NCI-H748 (cell line): Measurements from ENCODE around the gene SCUBE2.
"Not testable (repeated sequence)": the region's sequence is repeated elsewhere in the genome, so short reads cannot be mapped to it uniquely, and the experiment has no call there.

Experiments
- DNase-seq: peaks from one replicate; lab custom pipeline; 2025; ENCODE audit not compliant: unreplicated experiment; lab: John Stamatoyannopoulos, UW

Gene SCUBE2

GRCh38 chr11:9109858-9110731 lies 18.7 kb upstream of the SCUBE2 start:
- DNase-seq = no peak

GRCh38 chr11:9104580-9104979 lies 13.2 kb upstream of the SCUBE2 start:
- DNase-seq = no peak

- DNase-seq = no peak
Measured at GRCh38 chr11:9103542-9104276, 12.3 kb upstream of the SCUBE2 start.

GRCh38 chr11:9099617-9100016 lies 8.2 kb upstream of the SCUBE2 start:
- DNase-seq = no peak

DNA sequence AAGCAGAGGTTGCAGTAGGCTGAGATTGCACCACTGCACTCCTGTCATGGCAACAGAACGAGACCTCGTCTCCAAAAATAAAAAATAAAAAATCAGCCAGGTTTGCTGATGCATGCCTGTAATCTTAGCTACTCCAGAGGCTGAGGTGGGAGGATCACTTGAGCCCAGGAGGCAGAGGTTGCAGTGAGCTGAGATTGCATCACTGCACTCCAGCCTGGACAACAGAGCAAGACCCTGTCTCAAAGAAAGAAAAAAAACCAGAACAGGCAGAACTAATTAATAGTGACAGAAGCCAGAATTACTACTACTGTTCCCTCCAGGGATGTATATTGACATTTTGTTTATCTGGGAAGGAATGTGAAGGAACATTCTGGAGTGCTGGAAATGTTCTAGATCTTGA lies 7.1 kb upstream of the SCUBE2 start:
- not testable (repeated sequence) for DNase-seq

DNA sequence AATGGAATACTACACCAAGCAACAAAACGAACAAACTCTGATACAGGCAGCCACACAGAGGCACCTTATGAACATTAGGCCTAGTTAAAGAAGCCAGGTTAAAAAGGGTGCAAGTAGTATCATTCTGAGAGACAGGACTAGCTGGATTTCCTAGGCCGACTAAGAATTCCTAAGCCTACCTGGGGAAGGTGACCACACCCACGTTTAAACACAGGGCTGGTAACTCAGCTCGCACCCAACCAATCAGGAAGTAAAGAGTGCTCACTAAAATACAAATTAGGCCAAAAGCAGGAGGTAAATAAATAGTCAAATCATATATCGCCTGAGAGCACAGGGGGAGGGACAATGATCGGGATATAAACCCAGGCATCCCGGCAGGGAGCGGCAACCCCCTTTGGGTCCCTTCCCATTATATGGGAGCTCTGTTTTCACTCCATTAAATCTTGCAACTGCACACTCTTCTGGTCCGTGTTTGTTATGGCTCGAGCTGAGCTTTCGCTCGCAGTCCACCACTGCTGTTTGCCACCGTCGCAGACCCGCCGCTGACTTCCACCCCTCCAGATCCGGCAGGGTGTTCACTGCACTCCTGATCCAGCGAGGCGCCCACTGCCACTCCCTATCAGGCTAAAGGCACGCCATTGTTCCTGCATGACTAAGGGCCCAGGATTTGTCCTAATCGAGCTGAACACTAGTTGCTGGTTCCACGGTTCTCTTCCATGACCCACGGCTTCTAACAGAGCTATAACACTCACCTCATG lies 6.0 kb upstream of the SCUBE2 start:
- not testable (repeated sequence) for DNase-seq

GRCh38 chr11:9096427-9096826 lies 5.0 kb upstream of the SCUBE2 start:
- DNase-seq = no peak

DNA sequence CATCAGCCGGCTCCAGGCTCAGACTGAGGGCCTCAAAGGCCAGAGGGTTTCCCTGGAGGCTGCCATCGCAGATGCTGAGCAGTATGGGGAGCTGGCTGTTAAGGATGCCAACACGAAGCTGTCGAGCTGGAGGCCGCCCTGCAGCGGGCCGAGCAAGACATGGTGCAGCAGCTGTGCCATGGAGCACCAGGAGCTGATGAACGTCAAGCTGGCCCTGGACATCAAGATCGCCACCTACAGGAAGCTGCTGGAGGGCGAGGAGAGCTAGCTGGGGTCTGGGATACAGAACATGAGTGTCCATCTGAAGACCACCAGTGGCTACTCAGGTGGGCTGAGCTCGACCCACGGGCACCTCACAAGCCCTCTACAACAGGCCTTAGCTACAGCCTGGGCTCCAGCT lies 4.0 kb upstream of the SCUBE2 start:
- peak; percentile 12 for DNase-seq

GRCh38 chr11:9094420-9094819 lies 3.0 kb upstream of the SCUBE2 start:
- DNase-seq = no peak

GRCh38 chr11:9092853-9093778 lies 1.7 kb upstream of the SCUBE2 start:
- DNase-seq = peak; percentile 29

DNA sequence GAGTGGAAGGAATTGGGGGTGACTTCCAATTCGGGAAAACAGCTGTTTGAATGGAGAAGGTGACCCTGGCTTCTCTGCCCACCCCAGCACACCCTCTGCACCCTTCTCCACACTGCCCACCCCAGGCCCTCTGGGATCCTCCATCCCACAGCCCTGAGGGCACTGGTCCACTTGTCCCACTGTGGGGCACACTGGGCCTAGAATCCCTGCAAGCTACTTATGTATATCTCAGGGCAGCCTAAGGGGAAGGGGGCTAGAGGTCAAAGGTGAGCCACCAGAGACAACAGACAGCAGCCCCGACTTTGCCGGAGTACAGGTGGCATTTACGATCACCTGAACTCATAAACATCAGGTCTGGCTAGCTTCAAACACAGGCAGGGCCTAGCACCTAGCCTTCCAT lies 673 bp upstream of the SCUBE2 start:
- DNase-seq = no peak

GRCh38 chr11:9090488-9091043 lies 833 bp downstream of the SCUBE2 start:
- DNase-seq = no peak

DNA sequence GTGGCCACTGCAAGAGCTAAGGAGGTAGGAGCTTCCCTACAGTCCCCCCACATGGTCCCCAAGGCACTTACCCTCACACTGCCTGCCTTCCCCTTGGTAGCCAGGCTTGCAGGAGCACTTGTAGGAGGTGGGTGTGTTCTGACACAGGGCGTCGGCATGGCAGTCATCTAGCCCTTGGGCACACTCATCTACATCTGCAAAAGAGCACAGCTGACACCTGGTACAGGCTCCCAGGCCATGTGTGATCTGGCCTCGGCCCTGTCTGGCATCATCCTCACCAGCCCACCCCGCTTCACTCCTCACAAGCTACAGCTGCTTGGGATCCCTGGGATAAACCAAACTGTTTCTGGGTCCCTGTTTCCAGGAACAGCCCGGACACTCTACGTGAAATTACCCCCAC lies 1.8 kb downstream of the SCUBE2 start:
- DNase-seq = no peak

DNA sequence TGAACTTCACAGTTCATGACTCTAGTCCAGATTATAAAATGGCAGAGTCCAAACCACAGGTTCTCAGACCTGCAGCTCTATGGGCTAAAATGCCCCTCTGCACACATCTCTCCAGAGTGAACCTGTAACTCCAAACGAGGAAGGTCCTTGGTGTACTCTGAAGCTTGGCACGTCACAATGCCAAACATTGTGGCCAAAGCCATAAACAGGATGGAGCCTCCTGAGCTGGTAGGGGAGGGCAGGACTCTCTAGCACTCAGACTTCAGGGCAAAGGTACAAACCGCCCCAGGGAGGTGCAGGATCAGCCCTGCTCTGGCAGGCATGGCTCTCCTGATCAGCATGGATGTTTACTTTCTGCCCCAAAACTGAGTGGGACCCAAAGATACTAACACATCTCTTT lies 2.3 kb downstream of the SCUBE2 start:
- DNase-seq = no peak

GRCh38 chr11:9082575-9082974 lies 8.8 kb downstream of the SCUBE2 start:
- DNase-seq = no peak

GRCh38 chr11:9081153-9081552 lies 10.2 kb downstream of the SCUBE2 start:
- no peak for DNase-seq

GRCh38 chr11:9078113-9079086 lies 13.0 kb downstream of the SCUBE2 start:
- DNase-seq = no peak

- no peak for DNase-seq
Measured at GRCh38 chr11:9077164-9077563, 14.2 kb downstream of the SCUBE2 start.

DNA sequence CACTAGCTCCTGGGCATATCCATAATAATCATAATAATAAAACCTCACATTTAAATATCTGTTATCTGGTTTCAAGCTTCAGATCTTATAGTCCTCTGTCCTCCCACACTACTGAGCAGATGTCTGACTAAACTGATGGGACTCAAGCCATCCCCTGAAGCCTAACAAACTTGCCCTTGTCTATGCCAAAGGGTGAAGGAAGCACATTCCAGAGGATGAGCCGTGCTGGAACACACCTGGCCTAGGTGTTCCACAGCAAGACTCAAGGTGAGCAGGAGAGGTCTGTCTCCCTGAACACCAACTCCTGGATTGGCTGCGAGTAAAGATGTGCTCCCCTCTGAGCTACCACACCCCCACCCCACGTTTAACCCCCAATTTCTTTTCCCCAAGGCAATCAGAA lies 14.7 kb downstream of the SCUBE2 start:
- no peak for DNase-seq
